K562 (cell line): ENCODE results near the gene TNF. TPM values are rescaled to one million over a fixed set of nuclear protein-coding genes. Genes with fewer than 3 reads are reported as not detected.

Experiments used
- ARID1B ChIP-seq: fragments of 450-650 bp; IDR thresholded peaks from 2 replicates; pipeline ENCODE4 v1.6.1; 2016; ENCODE audit warnings: antibody characterized with exemption, mild to moderate bottlenecking, inconsistent platforms
- CTCFL ChIP-seq: IDR thresholded peaks from 2 replicates; pipeline ENCODE4 v1.6.1; 2011; ENCODE audit warnings: borderline replicate concordance, low read depth, mild to moderate bottlenecking, moderate library complexity, low read length; ENCODE audit not compliant: insufficient read depth, poor library complexity, severe bottlenecking
- HNRNPLL ChIP-seq: fragments of 200-400 bp; formaldehyde crosslinking; IDR thresholded peaks from 2 replicates; pipeline ENCODE4 v1.6.1; 2017; ENCODE audit warnings: low read length, low read depth, mild to moderate bottlenecking; ENCODE audit not compliant: poor library complexity, severe bottlenecking
- NEUROD1 ChIP-seq: fragments of 150-350 bp; IDR thresholded peaks from 2 replicates; pipeline ENCODE4 v1.6.1; 2014; ENCODE audit warnings: borderline replicate concordance, low read length, low read depth; ENCODE audit not compliant: partially characterized antibody
- SMARCA4 ChIP-seq: fragments of 450-650 bp; IDR thresholded peaks from 2 replicates; pipeline ENCODE4 v1.6.1; 2016
- SOX6 ChIP-seq: fragments of 450-650 bp; IDR thresholded peaks from 2 replicates; pipeline ENCODE4 v1.6.1; 2014; ENCODE audit warnings: mild to moderate bottlenecking
- SRSF1 ChIP-seq: fragments of 200-400 bp; formaldehyde crosslinking; IDR thresholded peaks from 2 replicates; pipeline ENCODE4 v1.6.1; 2017; ENCODE audit warnings: mild to moderate bottlenecking, low read depth, low read length, moderate library complexity
- ZHX1 ChIP-seq: fragments of 150-350 bp; conservative IDR thresholded peaks from 2 replicates; pipeline ENCODE4 v1.6.1; 2014; ENCODE audit warnings: low read length
- polyA plus RNA-seq, 8 experiments: library from polyadenylated mRNA; depleted of rRNA in 4 of 8; stranded (reverse) in 5 of 8; unstranded in 3 of 8; fragments of >200 nt; fragmentation: Nextera tagmentation in 2 of 8; fragmentation: Illumina TruSeq in 1 of 8; extraction: Ambion mirVana in 2 of 8; extraction: Trizol in 1 of 8; gene quantifications; 2 replicates each; pipeline versions ENCODE4 v1.2.1 to v1.2.3, GENCODE V29; 2011 to 2014; ENCODE audit warnings: inconsistent platforms in 1 of 8, missing spikeins in 1 of 8
- total RNA-seq, 7 experiments: library from RNA; depleted of rRNA in 6 of 7; stranded (reverse); fragments of >200 nt in 6 of 7; fragmentation: Illumina TruSeq in 2 of 7; extraction: Trizol in 2 of 7; gene quantifications; 2 replicates each; pipeline versions ENCODE4 v1.2.1 to v1.2.3, GENCODE V29; 2011 to 2021; ENCODE audit warnings: low replicate concordance in 1 of 7
- TF ChIP-seq, protein P1 (sequence below), 2 experiments: fragments of 450-650 bp in 1 of 2; sonication (generic) in 1 of 2; formaldehyde crosslinking in 1 of 2; IDR thresholded peaks; 2 replicates each; pipeline versions ENCODE4 v1.7.1 to v1.9.0; 2016 to 2022; ENCODE audit warnings: inconsistent platforms in 1 of 2, mild to moderate bottlenecking in 1 of 2, missing genetic modification reagents in 1 of 2
- TF ChIP-seq, protein P2 (sequence below): fragments of 450-650 bp; formaldehyde crosslinking; IDR thresholded peaks from 2 replicates; pipeline ENCODE4 v1.4.0; 2022; ENCODE audit warnings: missing genetic modification characterization

TNF gene
- total and polyA plus RNA-seq, 9 of the 15 experiments (the other 6 are each of a cell fraction or from before 2014, with no cell fraction given), result 0.08 to 0.40 TPM; not detected in 7

DNA sequence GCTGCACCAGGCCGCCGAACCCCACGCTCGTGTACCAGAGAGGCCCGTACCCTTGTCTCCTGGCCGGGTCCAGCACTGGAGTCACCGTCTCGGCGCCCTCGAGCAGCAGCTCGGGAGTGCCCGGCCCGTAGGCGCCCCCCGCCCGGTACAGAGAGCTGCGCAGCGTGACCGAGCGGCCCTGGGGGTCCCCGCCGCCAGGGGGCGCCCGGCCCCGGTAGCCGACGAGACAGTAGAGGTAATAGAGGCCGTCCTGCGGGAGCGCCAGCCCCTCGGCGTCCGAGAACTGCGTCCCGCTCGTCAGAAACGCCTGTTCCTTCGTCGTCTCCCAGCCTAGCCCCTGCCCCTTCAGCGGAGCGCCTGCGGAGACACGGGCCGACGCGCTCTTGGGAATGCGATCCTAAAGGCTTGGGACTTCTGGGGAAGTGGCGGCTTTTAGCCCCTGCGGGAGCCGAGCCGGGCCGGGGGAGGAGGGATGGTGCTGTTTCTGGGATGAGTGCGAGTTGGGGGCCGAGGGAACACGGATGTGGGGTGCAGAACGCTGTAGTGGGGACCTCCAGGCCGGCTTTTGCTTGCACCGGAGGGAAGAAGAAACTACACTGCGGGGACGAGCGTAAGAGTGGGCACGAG, 5.6 kb downstream of the TNF start (continued):
- TF ChIP-seq ZHX1, result 0 out of 2 replicates have a peak, but pooled peaks have one; percentile 65
- TF ChIP-seq, protein P1, sequence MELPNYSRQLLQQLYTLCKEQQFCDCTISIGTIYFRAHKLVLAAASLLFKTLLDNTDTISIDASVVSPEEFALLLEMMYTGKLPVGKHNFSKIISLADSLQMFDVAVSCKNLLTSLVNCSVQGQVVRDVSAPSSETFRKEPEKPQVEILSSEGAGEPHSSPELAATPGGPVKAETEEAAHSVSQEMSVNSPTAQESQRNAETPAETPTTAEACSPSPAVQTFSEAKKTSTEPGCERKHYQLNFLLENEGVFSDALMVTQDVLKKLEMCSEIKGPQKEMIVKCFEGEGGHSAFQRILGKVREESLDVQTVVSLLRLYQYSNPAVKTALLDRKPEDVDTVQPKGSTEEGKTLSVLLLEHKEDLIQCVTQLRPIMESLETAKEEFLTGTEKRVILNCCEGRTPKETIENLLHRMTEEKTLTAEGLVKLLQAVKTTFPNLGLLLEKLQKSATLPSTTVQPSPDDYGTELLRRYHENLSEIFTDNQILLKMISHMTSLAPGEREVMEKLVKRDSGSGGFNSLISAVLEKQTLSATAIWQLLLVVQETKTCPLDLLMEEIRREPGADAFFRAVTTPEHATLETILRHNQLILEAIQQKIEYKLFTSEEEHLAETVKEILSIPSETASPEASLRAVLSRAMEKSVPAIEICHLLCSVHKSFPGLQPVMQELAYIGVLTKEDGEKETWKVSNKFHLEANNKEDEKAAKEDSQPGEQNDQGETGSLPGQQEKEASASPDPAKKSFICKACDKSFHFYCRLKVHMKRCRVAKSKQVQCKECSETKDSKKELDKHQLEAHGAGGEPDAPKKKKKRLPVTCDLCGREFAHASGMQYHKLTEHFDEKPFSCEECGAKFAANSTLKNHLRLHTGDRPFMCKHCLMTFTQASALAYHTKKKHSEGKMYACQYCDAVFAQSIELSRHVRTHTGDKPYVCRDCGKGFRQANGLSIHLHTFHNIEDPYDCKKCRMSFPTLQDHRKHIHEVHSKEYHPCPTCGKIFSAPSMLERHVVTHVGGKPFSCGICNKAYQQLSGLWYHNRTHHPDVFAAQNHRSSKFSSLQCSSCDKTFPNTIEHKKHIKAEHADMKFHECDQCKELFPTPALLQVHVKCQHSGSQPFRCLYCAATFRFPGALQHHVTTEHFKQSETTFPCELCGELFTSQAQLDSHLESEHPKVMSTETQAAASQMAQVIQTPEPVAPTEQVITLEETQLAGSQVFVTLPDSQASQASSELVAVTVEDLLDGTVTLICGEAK (IDR thresholded peaks at IDR 0.05), result peak; percentile 60; the same call in 1 of the 2 replicates
- TF ChIP-seq, protein P1 (CRISPR knock-in tag; IDR thresholded peaks at IDR 0.05), result no peak
- TF ChIP-seq NEUROD1, result peak; percentile 50
- TF ChIP-seq ARID1B, result peak; percentile 9; the same call in 1 of the 2 replicates
- peak; percentile 94 for TF ChIP-seq CTCFL
- 0 out of 2 replicates have a peak, but pooled peaks have one; percentile 55 for TF ChIP-seq SRSF1
- TF ChIP-seq HNRNPLL, result peak; percentile 93
- TF ChIP-seq, protein P2, sequence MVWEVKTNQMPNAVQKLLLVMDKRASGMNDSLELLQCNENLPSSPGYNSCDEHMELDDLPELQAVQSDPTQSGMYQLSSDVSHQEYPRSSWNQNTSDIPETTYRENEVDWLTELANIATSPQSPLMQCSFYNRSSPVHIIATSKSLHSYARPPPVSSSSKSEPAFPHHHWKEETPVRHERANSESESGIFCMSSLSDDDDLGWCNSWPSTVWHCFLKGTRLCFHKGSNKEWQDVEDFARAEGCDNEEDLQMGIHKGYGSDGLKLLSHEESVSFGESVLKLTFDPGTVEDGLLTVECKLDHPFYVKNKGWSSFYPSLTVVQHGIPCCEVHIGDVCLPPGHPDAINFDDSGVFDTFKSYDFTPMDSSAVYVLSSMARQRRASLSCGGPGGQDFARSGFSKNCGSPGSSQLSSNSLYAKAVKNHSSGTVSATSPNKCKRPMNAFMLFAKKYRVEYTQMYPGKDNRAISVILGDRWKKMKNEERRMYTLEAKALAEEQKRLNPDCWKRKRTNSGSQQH (CRISPR knock-in tag), result no peak
- 0 out of 2 replicates have a peak, but pooled peaks have one; percentile 54 for TF ChIP-seq SMARCA4
- TF ChIP-seq SOX6, result peak; percentile 63; the same call in 1 of the 2 replicates
